ENCODE measurements around the gene OSTF1.

The OSTF1 gene

GRCh38 chr9:75167281-75167680 lies 79.0 kb downstream of the OSTF1 start:
- DNase-seq (ENCODE audit: low read depth): no peak

- no peak for DNase-seq (ENCODE audit: low read depth)
These were observed 80.2 kb downstream of the OSTF1 start for GRCh38 chr9:75168270-75169178.

- no peak for DNase-seq (ENCODE audit: low read depth)
These were observed 81.3 kb downstream of the OSTF1 start for GRCh38 chr9:75169623-75170022.

- no peak for DNase-seq (ENCODE audit: low read depth)
These were observed 82.6 kb downstream of the OSTF1 start for GRCh38 chr9:75170898-75171360.

DNA sequence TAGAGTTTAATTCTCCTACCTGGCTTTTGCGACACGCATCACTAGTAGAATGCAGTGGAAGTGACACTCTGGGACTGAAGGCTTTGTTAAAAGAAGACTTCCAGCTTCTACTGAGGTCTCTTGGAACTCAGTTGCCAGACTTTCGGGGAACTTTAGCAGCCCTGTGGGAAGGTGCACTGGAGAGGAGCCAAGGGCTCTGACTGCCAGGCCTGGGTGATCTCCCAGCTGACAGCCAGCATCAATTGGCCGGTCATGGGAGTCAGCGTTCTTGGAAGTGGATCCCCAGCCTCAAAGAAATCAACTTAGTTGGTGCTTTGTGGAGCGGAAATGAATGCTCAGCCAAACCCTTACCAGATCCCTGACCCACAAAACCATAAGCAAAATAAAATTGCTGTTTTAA lies 87.1 kb downstream of the OSTF1 start:
- no peak for DNase-seq (ENCODE audit: low read depth)

- DNase-seq (ENCODE audit: low read depth): no peak
These were observed 87.7 kb downstream of the OSTF1 start for GRCh38 chr9:75176037-75176436.

- no peak for DNase-seq (ENCODE audit: low read depth)
These were observed 93.4 kb downstream of the OSTF1 start for GRCh38 chr9:75181750-75182149.

GRCh38 chr9:75183306-75183705 lies 95.0 kb downstream of the OSTF1 start:
- DNase-seq (ENCODE audit: low read depth): no peak

DNA sequence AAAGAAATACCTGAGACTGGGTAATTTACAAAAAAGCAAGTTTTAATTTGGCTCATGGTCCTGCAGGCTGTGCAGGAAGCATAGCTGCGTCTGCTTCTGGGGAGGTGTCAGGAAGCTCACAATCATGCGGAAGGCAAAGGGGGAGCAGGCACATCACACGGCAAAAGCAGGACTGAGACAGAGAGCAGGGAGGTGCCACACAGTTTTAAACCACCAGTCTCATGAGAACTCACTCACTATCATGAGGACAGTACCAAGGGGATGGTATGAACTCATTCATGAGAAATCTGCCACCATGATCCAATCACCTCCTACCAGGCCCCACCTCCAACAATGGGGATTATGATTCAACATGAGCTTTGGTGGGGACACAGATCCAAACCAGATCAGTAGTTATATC lies 96.2 kb downstream of the OSTF1 start:
- no peak for DNase-seq (ENCODE audit: low read depth)

DNA sequence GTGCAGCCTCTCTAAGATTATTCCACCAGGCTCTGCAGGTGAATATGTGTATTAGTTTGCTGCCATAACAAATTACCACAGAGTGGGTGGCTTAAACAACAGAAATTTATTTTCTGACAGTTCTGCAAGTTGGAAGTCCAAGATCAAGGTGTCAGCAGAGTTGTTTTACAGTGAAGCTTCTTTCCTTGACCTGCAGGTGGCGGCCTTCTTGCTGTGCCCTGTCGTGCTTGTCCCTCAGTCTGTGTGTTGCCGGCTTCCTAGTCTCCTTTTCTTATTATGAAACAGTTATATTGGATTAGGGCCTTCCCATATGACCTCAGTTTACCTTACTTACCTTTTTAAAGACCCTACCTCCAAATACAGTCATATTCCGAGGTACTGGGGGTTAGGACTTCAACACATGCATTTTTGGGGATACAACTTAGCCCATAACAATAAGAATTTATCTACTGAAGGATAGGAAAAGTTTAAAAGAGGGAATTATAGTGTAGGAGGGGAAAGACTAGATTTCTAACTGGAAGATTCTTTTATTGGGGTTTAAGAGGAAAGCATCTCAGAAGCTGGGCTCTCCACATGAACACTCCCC lies 97.4 kb downstream of the OSTF1 start:
- peak; percentile 12 for DNase-seq (ENCODE audit: low read depth)

DNA sequence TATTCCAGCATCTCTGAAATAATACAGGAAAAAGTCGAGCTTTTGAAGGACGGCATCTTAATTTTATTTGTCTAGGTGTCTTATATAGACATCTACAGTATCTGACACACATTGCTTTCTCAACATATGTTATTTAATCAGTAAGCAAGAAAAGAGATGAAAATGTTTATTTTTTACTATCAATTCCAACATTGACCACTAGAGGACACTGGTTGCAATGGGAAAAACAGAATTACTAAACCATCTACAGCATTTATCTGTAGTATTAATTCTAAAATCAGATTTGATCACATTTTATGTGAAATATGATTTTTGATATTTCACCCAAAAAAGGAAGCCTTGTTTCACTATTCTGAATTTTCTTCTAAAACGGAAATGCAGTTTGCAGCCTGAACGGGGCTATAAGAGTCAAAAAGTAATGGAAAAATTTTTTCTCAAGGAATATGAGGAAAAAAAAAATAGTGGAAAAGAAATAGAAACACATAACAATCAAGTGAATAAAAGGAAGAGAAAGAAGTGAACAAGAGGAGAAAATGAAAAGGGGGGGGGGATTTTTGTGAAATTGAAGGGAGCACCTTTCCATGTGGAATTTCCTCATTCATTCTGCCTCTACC lies 98.6 kb downstream of the OSTF1 start:
- no peak for DNase-seq (ENCODE audit: low read depth)

GRCh38 chr9:75188756-75189155 lies 100.4 kb downstream of the OSTF1 start:
- no peak for DNase-seq (ENCODE audit: low read depth)

DNA sequence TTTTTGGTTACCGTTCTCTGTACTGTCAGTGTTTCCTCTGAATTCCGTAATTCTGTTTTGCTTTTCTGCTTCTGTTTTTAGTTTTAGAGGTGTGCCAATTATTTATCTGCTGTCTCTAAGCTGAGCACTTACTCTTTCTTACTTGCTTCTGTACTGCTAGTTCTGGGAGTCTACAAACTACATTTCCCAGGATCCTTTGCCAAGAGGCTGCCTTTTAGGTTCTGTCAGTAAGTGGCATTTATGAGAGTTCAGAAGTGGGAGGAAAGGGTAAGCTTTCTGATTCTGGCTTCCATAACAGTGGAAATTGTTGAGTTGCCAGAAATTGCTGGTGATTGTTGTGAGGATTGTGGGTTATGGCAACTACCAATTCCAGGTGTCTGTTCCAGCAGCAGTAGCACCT lies 102.4 kb downstream of the OSTF1 start:
- DNase-seq (ENCODE audit: low read depth): no peak

Measured in stimulated activated CD8-positive, alpha-beta memory T cell treated with anti-CD3 and anti-CD28 coated beads, Interleukin-15, amount 100 ng/mL, for 1 hour (primary cell).